H1 (cell line): Measurements from ENCODE around the gene RAP2A. TPM values are rescaled to one million over a fixed set of nuclear protein-coding genes. Genes with fewer than 3 reads are reported as not detected.

ENCODE experiments used
- CTCF ChIA-PET: fragments of 300-600 bp; sonication (Branson Sonifier 250); formaldehyde crosslinking; loops from one replicate; lab custom pipeline; 2021; ENCODE audit not compliant: partially characterized antibody; lab: Charles Lee
- POLR2A ChIA-PET: fragments of 300-600 bp; sonication (Branson Sonifier 250); formaldehyde crosslinking; loops from one replicate; lab custom pipeline; 2021; ENCODE audit warnings: inconsistent platforms; ENCODE audit not compliant: partially characterized antibody; lab: Charles Lee
- DNase-seq, 2 experiments: peaks; one replicate each; pipeline versions ENCODE4 v3.0.0 to v3.0.0-alpha.2; 2010 to 2022; ENCODE audit warnings: low spot score in 2 of 2, low read depth in 1 of 2, mixed read lengths in 1 of 2
- FAIRE-seq: peaks from 2 replicates; lab custom pipeline; 2011; peaks lifted over from hg19 to GRCh38; lab: Jason Lieb, UNC
- H2AFZ ChIP-seq: 2 replicates; pipeline ENCODE4 v1.8.1; 2012; ENCODE audit warnings: low read length, inconsistent platforms
- H2AK5ac ChIP-seq: 2 replicates; pipeline ENCODE4 v1.6.1; 2013; ENCODE audit warnings: low read depth, low read length
- H2BK120ac ChIP-seq: replicated peaks from 2 replicates; pipeline ENCODE3; 2013; ENCODE audit warnings: low read depth, low read length, inconsistent platforms
- H2BK12ac ChIP-seq: 2 replicates; pipeline ENCODE4 v1.6.1; 2013; ENCODE audit warnings: low read depth, low read length
- H2BK15ac ChIP-seq: 2 replicates; pipeline ENCODE4 v1.6.1; 2013; ENCODE audit warnings: low read length
- H2BK20ac ChIP-seq: 2 replicates; pipeline ENCODE4 v1.6.1; 2013; ENCODE audit warnings: low read length
- H2BK5ac ChIP-seq: 2 replicates; pipeline ENCODE4 v1.6.1; 2013; ENCODE audit warnings: low read depth, low read length
- H3K14ac ChIP-seq: 2 replicates; pipeline ENCODE4 v1.6.1; 2013; ENCODE audit warnings: inconsistent platforms; ENCODE audit not compliant: insufficient read length
- H3K18ac ChIP-seq: 2 replicates; pipeline ENCODE4 v1.6.1; 2013; ENCODE audit warnings: low read length; ENCODE audit errors: extremely low read depth
- H3K23ac ChIP-seq: 2 replicates; pipeline ENCODE4 v1.6.1; 2013; ENCODE audit warnings: inconsistent platforms; ENCODE audit not compliant: insufficient read length
- H3K23me2 ChIP-seq: 2 replicates; pipeline ENCODE4 v1.6.1; 2013; ENCODE audit warnings: low read depth, low read length
- H3K27ac ChIP-seq: 2 replicates; pipeline ENCODE4 v1.6.1; 2011; ENCODE audit warnings: low read depth, low read length, inconsistent platforms
- H3K27me3 ChIP-seq, 4 experiments: replicated peaks in 1 of 4; 1 replicate in 1 of 4; 2 replicates in 3 of 4; pipeline versions ENCODE4 v1.6.1 to v1.8.1; 2011 to 2013; ENCODE audit warnings: low read length in 3 of 4, mild to moderate bottlenecking in 3 of 4, inconsistent platforms in 2 of 4, mixed read lengths in 2 of 4, moderate library complexity in 1 of 4; ENCODE audit not compliant: control insufficient read depth in 3 of 4, insufficient read depth in 3 of 4; ENCODE audit errors: extremely low read depth in 1 of 4
- H3K36me3 ChIP-seq, 4 experiments: 2 replicates each; pipeline versions ENCODE4 v1.6.1 to v1.8.1; 2011 to 2013; ENCODE audit warnings: mild to moderate bottlenecking in 4 of 4, low read length in 3 of 4, moderate library complexity in 2 of 4, control low read depth in 1 of 4, inconsistent platforms in 1 of 4; ENCODE audit not compliant: insufficient read depth in 4 of 4, control insufficient read depth in 2 of 4
- H3K4ac ChIP-seq: replicated peaks from 2 replicates; pipeline ENCODE3; 2013; ENCODE audit warnings: low read length, low read depth, mixed read lengths, inconsistent platforms; ENCODE audit not compliant: insufficient read length
- H3K4me1 ChIP-seq, 4 experiments: replicated peaks in 1 of 4; 1 replicate in 1 of 4; 2 replicates in 3 of 4; pipeline versions ENCODE4 v1.6.1 to v1.8.1; 2011 to 2013; ENCODE audit warnings: low read length in 3 of 4, inconsistent platforms in 2 of 4, mixed read lengths in 1 of 4; ENCODE audit not compliant: insufficient read depth in 4 of 4, control insufficient read depth in 3 of 4
- H3K4me2 ChIP-seq, 2 experiments: 2 replicates each; pipeline versions ENCODE4 v1.6.1 to v1.8.1; 2011 to 2013; ENCODE audit warnings: low read depth in 2 of 2, low read length in 2 of 2, control low read depth in 1 of 2, inconsistent platforms in 1 of 2, mild to moderate bottlenecking in 1 of 2; ENCODE audit not compliant: insufficient read depth in 1 of 2
- H3K4me3 ChIP-seq, 4 experiments: fragments of 200-600, 300-600 bp in 1 of 4; sonication (generic), shearing (Covaris generic), sonication (Bioruptor Twin) in 1 of 4; 2 replicates each; pipeline versions ENCODE4 v1.5.1 to v1.8.1; 2011 to 2016; ENCODE audit warnings: low read length in 4 of 4, low read depth in 3 of 4, control low read depth in 2 of 4, inconsistent platforms in 2 of 4, mild to moderate bottlenecking in 2 of 4, mixed read lengths in 1 of 4, moderate library complexity in 1 of 4; ENCODE audit not compliant: insufficient read depth in 2 of 4; ENCODE audit errors: extremely low read depth in 1 of 4
- H3K56ac ChIP-seq: replicated peaks from 2 replicates; pipeline ENCODE3; 2013; ENCODE audit warnings: low read depth, mild to moderate bottlenecking, mixed read lengths, low read length, inconsistent platforms; ENCODE audit not compliant: insufficient read length
- H3K79me1 ChIP-seq: 2 replicates; pipeline ENCODE4 v1.6.1; 2013; ENCODE audit warnings: low read depth, low read length, control low read depth
- H3K79me2 ChIP-seq, 2 experiments: 2 replicates each; pipeline versions ENCODE4 v1.6.1 to v1.8.1; 2012 to 2013; ENCODE audit warnings: low read length in 2 of 2, mild to moderate bottlenecking in 2 of 2, inconsistent platforms in 1 of 2; ENCODE audit not compliant: insufficient read depth in 2 of 2, control insufficient read depth in 1 of 2
- H3K9ac ChIP-seq, 4 experiments: replicated peaks in 1 of 4; 1 replicate in 1 of 4; 2 replicates in 3 of 4; pipeline versions ENCODE4 v1.6.1 to v1.8.1; 2011 to 2013; ENCODE audit warnings: low read depth in 3 of 4, low read length in 3 of 4, control low read depth in 2 of 4, mild to moderate bottlenecking in 2 of 4, moderate library complexity in 2 of 4, inconsistent platforms in 1 of 4; ENCODE audit errors: extremely low read depth in 1 of 4
- H3K9me3 ChIP-seq, 2 experiments: 2 replicates each; pipeline versions ENCODE4 v1.6.1 to v1.8.1; 2012 to 2013; ENCODE audit warnings: mild to moderate bottlenecking in 2 of 2, moderate library complexity in 2 of 2, control low read depth in 1 of 2, inconsistent platforms in 1 of 2, low read depth in 1 of 2, low read length in 1 of 2, mixed read lengths in 1 of 2; ENCODE audit not compliant: insufficient read depth in 2 of 2
- H4K20me1 ChIP-seq, 2 experiments: replicated peaks in 1 of 2; 2 replicates each; pipeline versions ENCODE3 to v1.8.1; 2011 to 2013; ENCODE audit warnings: inconsistent platforms in 2 of 2, low read length in 2 of 2, mild to moderate bottlenecking in 1 of 2; ENCODE audit not compliant: insufficient read depth in 2 of 2, control insufficient read depth in 1 of 2
- H4K5ac ChIP-seq: 2 replicates; pipeline ENCODE4 v1.6.1; 2013; ENCODE audit warnings: low read length, low read depth, mixed read lengths, inconsistent platforms; ENCODE audit not compliant: insufficient read length
- H4K8ac ChIP-seq: 2 replicates; pipeline ENCODE4 v1.8.0; 2013; ENCODE audit warnings: mild to moderate bottlenecking, moderate library complexity, low read length, inconsistent platforms; ENCODE audit not compliant: insufficient read depth; ENCODE audit errors: extremely low read depth
- H4K91ac ChIP-seq: replicated peaks from 2 replicates; pipeline ENCODE3; 2013; ENCODE audit warnings: low read length, mixed read lengths, inconsistent platforms; ENCODE audit not compliant: insufficient read length
- E2F6 ChIP-seq: IDR thresholded peaks from 2 replicates; pipeline ENCODE4 v1.6.1; 2012; ENCODE audit warnings: inconsistent platforms
- HDAC2 ChIP-seq, 2 experiments: fragments of 300-600 bp in 1 of 2; sonication (generic) in 1 of 2; IDR thresholded peaks; 2 replicates each; pipeline ENCODE4 v1.6.1; 2011 to 2012; ENCODE audit warnings: low read depth in 2 of 2, low read length in 2 of 2, mild to moderate bottlenecking in 2 of 2, moderate library complexity in 2 of 2, borderline replicate concordance in 1 of 2, inconsistent platforms in 1 of 2
- NRF1 ChIP-seq: IDR thresholded peaks from 2 replicates; pipeline ENCODE4 v1.6.1; 2011; ENCODE audit warnings: mild to moderate bottlenecking, low read depth, low read length, improper control_type of control experiment
- ZNF274 ChIP-seq: IDR thresholded peaks from 2 replicates; pipeline ENCODE4 v1.7.0; 2012; ENCODE audit warnings: low read length, borderline replicate concordance; ENCODE audit errors: extremely low read depth
- polyA plus RNA-seq, 7 experiments: library from polyadenylated mRNA; depleted of rRNA in 3 of 7; stranded (reverse) in 5 of 7; unstranded in 2 of 7; fragments of >200 nt in 5 of 7; fragments of 200-250 nt in 2 of 7; gene quantifications; 1 replicate in 5 of 7; 2 replicates in 1 of 7; 4 replicates in 1 of 7; pipeline versions ENCODE4 v1.2.1 to v1.2.3, GENCODE V29; 2011 to 2013; ENCODE audit warnings: missing spikeins in 2 of 7, mixed read lengths in 2 of 7
- total RNA-seq: library from RNA; stranded (reverse); fragmentation: NEBNext Ultra II Directional; extraction: Animal tissue kit (Norgen Biotek cat#: 25700); gene quantifications from 2 replicates; pipeline ENCODE4 v1.2.1, GENCODE V29; 2021

Gene RAP2A
- total and polyA plus RNA-seq, 2 of the 8 experiments (the other 6 are each of a cell fraction or from before 2014, with no cell fraction given) = 8.4 to 43.4 TPM

GRCh38 chr13:97441368-97441767 lies 7.4 kb downstream of the RAP2A start:
- no peak overlapping the region for H2BK20ac ChIP-seq
- no peaks in the 10 kb centered on the region for H3K9me3 ChIP-seq
- H3K23me2 ChIP-seq = no peaks in the 10 kb centered on the region
- H3K4me1 ChIP-seq = no peaks in the 10 kb centered on the region; a peak in 1 of 7 replicates
- POLR2A ChIA-PET = no interaction called here
- peaks cover 0 to 1% of the 10 kb centered on the region in 2 experiments for H4K20me1 ChIP-seq
- CTCF ChIA-PET = no interaction called here
- FAIRE-seq = no peak
- H3K18ac ChIP-seq = no peak overlapping the region
- H3K36me3 ChIP-seq = peaks cover 0 to 7% (median 0%) of the 10 kb centered on the region in 4 experiments; a peak in 2 of 8 replicates
- H3K23ac ChIP-seq = no peak overlapping the region
- no peak overlapping the region for H3K9ac ChIP-seq
- peaks cover 3 to 50% of the 10 kb centered on the region in 2 experiments; a peak in 3 of 4 replicates for H3K79me2 ChIP-seq
- no peak overlapping the region for H3K4me2 ChIP-seq
- no peak overlapping the region for H2BK15ac ChIP-seq
- H3K27ac ChIP-seq = no peak overlapping the region
- no peak overlapping the region for H2BK5ac ChIP-seq
- H3K56ac ChIP-seq = no peak overlapping the region
- no peak overlapping the region for H2BK12ac ChIP-seq
- no peak overlapping the region for H4K8ac ChIP-seq
- H3K4ac ChIP-seq = no peak overlapping the region
- no peak for DNase-seq
- no peak overlapping the region for H4K5ac ChIP-seq
- H3K14ac ChIP-seq = no peak overlapping the region
- no peaks in the 10 kb centered on the region for H3K27me3 ChIP-seq
- no peak for TF ChIP-seq ZNF274
- no peak for TF ChIP-seq NRF1
- no peak for TF ChIP-seq HDAC2 (IDR thresholded peaks at IDR 0.05; ENCODE audit: borderline replicate concordance in 1 of 2, low read depth in 2 of 2, low read length in 2 of 2)
- no peak for TF ChIP-seq E2F6
- H4K91ac ChIP-seq = no peak overlapping the region
- H2BK120ac ChIP-seq = no peak overlapping the region
- H2AFZ ChIP-seq = no peak overlapping the region
- H2AK5ac ChIP-seq = no peak overlapping the region
- H3K4me3 ChIP-seq = no peak overlapping the region
- peaks cover 3% of the 10 kb centered on the region; the same call in 1 of the 2 replicates for H3K79me1 ChIP-seq
